Mucosa of descending colon (tissue), 3 donors: ENCODE results near the gene TUBB6. TPM values are rescaled to one million over a fixed set of nuclear protein-coding genes. Genes with fewer than 3 reads are reported as not detected.

ENCODE experiments used
- ATAC-seq: fragments of 200-7000 bp; cut with Tn5 transposase; one replicate; pipeline ENCODE4 v1.9.1; 2020; ENCODE audit warnings: mild to moderate bottlenecking, moderate library complexity
- DNase-seq, 3 donors: peaks; one replicate each; pipeline ENCODE4 v3.0.0-alpha.2; 2020
- H3K36me3 ChIP-seq: fragments of 200-600 bp; one replicate; pipeline ENCODE4 v1.8.0; 2021; ENCODE audit warnings: low read depth, mild to moderate bottlenecking
- H3K4me1 ChIP-seq: fragments of 200-600 bp; one replicate; pipeline ENCODE4 v1.8.0; 2021; ENCODE audit warnings: low read depth, mild to moderate bottlenecking
- H3K4me3 ChIP-seq: fragments of 200-600 bp; one replicate; pipeline ENCODE4 v1.8.0; 2021; ENCODE audit warnings: mild to moderate bottlenecking
- H3K9me3 ChIP-seq: fragments of 200-600 bp; one replicate; pipeline ENCODE4 v1.8.0; 2021; ENCODE audit warnings: mild to moderate bottlenecking
- intact Hi-C, 2 donors: fragments of 100-400 bp; cut with DNase I in 1 of 2; cut with micrococcal nuclease in 1 of 2; formaldehyde crosslinking; loops; one replicate each; pipeline versions ENCODE4 v1.11.0 to v1.11.1; 2022; cut with DNase I, micrococcal nuclease
- total RNA-seq, 3 donors: library from RNA; stranded (reverse); fragmentation: NEBNext Ultra II Directional in 2 of 3; extraction: Animal tissue kit (Norgen Biotek cat#: 25700) in 2 of 3; gene quantifications; one replicate each; pipeline versions ENCODE4 v1.2.1 to v1.2.4, GENCODE V29; 2021 to 2023
- TF ChIP-seq, protein P1 (sequence below): fragments of 200-600 bp; IDR thresholded peaks from one replicate; pipeline ENCODE4 v1.8.0; 2022; ENCODE audit warnings: antibody characterized with exemption, mild to moderate bottlenecking
- donor health status: DM: no; HTN: no; CAD: no; lungs with moderate emphysema.
- donor health status: DM: no; HTN: no; CAD: no.
- donor health status: DM: no; HTN: yes; CAD: no.

The TUBB6 gene
- total RNA-seq, 3 donors from 2014 or later, result 9.2 to 116 (median 32.9) TPM

GRCh38 chr18:12287131-12287681 is 20.8 kb upstream of the TUBB6 start:
- TF ChIP-seq, protein P1, sequence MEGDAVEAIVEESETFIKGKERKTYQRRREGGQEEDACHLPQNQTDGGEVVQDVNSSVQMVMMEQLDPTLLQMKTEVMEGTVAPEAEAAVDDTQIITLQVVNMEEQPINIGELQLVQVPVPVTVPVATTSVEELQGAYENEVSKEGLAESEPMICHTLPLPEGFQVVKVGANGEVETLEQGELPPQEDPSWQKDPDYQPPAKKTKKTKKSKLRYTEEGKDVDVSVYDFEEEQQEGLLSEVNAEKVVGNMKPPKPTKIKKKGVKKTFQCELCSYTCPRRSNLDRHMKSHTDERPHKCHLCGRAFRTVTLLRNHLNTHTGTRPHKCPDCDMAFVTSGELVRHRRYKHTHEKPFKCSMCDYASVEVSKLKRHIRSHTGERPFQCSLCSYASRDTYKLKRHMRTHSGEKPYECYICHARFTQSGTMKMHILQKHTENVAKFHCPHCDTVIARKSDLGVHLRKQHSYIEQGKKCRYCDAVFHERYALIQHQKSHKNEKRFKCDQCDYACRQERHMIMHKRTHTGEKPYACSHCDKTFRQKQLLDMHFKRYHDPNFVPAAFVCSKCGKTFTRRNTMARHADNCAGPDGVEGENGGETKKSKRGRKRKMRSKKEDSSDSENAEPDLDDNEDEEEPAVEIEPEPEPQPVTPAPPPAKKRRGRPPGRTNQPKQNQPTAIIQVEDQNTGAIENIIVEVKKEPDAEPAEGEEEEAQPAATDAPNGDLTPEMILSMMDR, result no peak
- no peak for DNase-seq
- H3K36me3 ChIP-seq, result no peaks in the 10 kb centered on the region
- peak; percentile 53 for ATAC-seq
- intact Hi-C loops, result no loop called here
- H3K9me3 ChIP-seq, result no peaks in the 10 kb centered on the region
- peaks cover 16% of the 10 kb centered on the region for H3K4me1 ChIP-seq
- no peak overlapping the region for H3K4me3 ChIP-seq

GRCh38 chr18:12287684-12288402 is 20.2 kb upstream of the TUBB6 start:
- TF ChIP-seq, protein P1, result no peak
- Histone ChIP-seq H3K4me3 (no peak overlapping the region), H3K4me1 (peaks cover 16% of the 10 kb centered on the region), H3K9me3 (no peaks in the 10 kb centered on the region), H3K36me3 (no peaks in the 10 kb centered on the region)
- peak; percentile 74 to 76 (median 75) for DNase-seq
- intact Hi-C loops, result no loop called here
- peak; percentile 90 for ATAC-seq

GRCh38 chr18:12288403-12288755 is 19.7 kb upstream of the TUBB6 start:
- ATAC-seq, result peak; percentile 6
- intact Hi-C loops, result no loop called here
- Histone ChIP-seq H3K9me3 (no peaks in the 10 kb centered on the region), H3K4me3 (no peak overlapping the region), H3K4me1 (peaks cover 16% of the 10 kb centered on the region), H3K36me3 (no peaks in the 10 kb centered on the region)
- TF ChIP-seq, protein P1, result no peak
- no peak for DNase-seq

DNA sequence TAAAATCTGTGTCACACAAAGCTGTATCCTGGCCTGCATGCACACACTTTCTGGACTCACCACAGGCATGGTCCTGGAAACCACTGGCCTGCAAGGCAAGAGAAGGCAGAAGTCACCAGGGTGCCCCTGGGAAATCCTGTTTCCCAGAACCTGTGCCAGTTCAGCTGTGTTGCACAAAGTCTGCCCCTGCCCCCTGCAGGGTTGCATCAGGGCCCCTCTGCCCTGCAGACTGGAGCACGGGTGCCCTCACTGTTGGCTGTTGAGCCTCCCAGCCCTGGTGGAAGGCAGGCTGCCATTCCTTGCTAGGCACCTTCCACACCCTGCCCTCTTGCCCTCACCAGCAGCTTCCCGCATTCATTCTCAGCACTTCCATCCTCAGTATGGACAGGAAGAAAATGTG is 18.0 kb upstream of the TUBB6 start:
- no peak for ATAC-seq
- TF ChIP-seq, protein P1, result no peak
- no peaks in the 10 kb centered on the region for H3K36me3 ChIP-seq

DNA sequence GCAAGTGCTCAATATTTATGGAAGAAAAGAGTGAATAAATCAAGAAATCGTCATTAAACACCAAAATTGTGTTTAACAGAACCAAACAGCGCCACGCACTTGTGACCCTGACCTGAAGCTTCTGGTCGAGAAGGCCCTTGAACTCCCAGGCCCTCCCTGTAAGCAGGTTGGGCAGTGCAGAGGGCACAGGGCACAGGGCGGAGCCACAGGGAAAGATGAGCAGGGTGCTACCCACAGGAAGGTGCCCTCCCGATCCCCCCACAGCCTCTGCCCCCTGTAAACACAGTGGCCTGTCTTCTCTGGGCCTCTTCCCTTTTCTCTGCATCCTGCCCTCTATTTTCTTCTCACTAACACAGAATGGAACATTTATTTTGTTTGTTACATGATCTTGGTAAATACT is 16.9 kb upstream of the TUBB6 start:
- TF ChIP-seq, protein P1, result no peak
- ATAC-seq (no peak), DNase-seq (no peak)
- H3K36me3 ChIP-seq, result no peaks in the 10 kb centered on the region
- H3K9me3 ChIP-seq, result no peaks in the 10 kb centered on the region
- peaks cover 16% of the 10 kb centered on the region for H3K4me1 ChIP-seq
- H3K4me3 ChIP-seq, result no peak overlapping the region
- intact Hi-C loops, result no loop called here

More for the DNA sequence above, 18.0 kb upstream of the TUBB6 start:
- intact Hi-C loops, result no loop called here
- Histone ChIP-seq H3K9me3 (no peaks in the 10 kb centered on the region), H3K4me3 (no peak overlapping the region), H3K4me1 (peaks cover 16% of the 10 kb centered on the region)
- no peak for DNase-seq
